ENCODE measurements around the gene CTPS1. TPM values are rescaled to one million over a fixed set of nuclear protein-coding genes. Genes with fewer than 3 reads are reported as not detected.

Gene CTPS1
- total RNA-seq, 4 donors from 2014 or later: 30.9 to 70.1 (median 51.3) TPM

- Histone ChIP-seq H3K27me3 (no peaks in the 10 kb centered on the region), H3K36me3 (no peaks in the 10 kb centered on the region), H3K4me1 (peaks cover 0 to 10% of the 10 kb centered on the region in 2 donors), H3K9me3 (no peaks in the 10 kb centered on the region), H3K27ac (peak overlapping the region; percentile 97 to 98), H3K4me3 (no peak overlapping the region)
- no peak for TF ChIP-seq CTCF (IDR thresholded peaks at IDR 0.05)
- TF ChIP-seq POLR2A (IDR thresholded peaks at IDR 0.05): no peak
- DNase-seq: no peak
- intact Hi-C loops (cut with DNase I; ENCODE audit: low total_unique reads): no loop called here
These were observed 8.2 kb downstream of the CTPS1 start for GRCh38 chr1:40987439-40988276.

- intact Hi-C loops (cut with DNase I; ENCODE audit: low total_unique reads): no loop called here
- DNase-seq: no peak
- Histone ChIP-seq H3K36me3 (no peaks in the 10 kb centered on the region), H3K27me3 (no peaks in the 10 kb centered on the region), H3K4me1 (peaks cover 0 to 8% of the 10 kb centered on the region in 2 donors), H3K27ac (peak overlapping the region; percentile 97 to 98), H3K4me3 (no peak overlapping the region), H3K9me3 (no peaks in the 10 kb centered on the region)
- TF ChIP-seq CTCF (IDR thresholded peaks at IDR 0.05): no peak
These were observed 8.8 kb downstream of the CTPS1 start for GRCh38 chr1:40988280-40988679.

GRCh38 chr1:40989066-40989465 lies 9.6 kb downstream of the CTPS1 start:
- intact Hi-C loops (cut with DNase I; ENCODE audit: low total_unique reads): no loop called here
- no peaks in the 10 kb centered on the region for H3K27me3 ChIP-seq
- H3K27ac ChIP-seq: peak overlapping the region in 1 of 2 donors; percentile 98
- H3K4me1 ChIP-seq: peaks cover 0 to 3% of the 10 kb centered on the region in 2 donors
- no peak for DNase-seq
- H3K9me3 ChIP-seq: no peaks in the 10 kb centered on the region
- no peak for TF ChIP-seq CTCF (IDR thresholded peaks at IDR 0.05)
- no peak for TF ChIP-seq POLR2A (IDR thresholded peaks at IDR 0.05)
- H3K36me3 ChIP-seq: no peaks in the 10 kb centered on the region
- H3K4me3 ChIP-seq: no peak overlapping the region

- TF ChIP-seq POLR2A (IDR thresholded peaks at IDR 0.05) (no peak), CTCF (IDR thresholded peaks at IDR 0.05) (no peak)
- Histone ChIP-seq H3K9me3 (no peaks in the 10 kb centered on the region), H3K27ac (no peak overlapping the region), H3K27me3 (no peaks in the 10 kb centered on the region), H3K36me3 (no peaks in the 10 kb centered on the region), H3K4me1 (no peaks in the 10 kb centered on the region), H3K4me3 (no peak overlapping the region)
- intact Hi-C loops (cut with DNase I; ENCODE audit: low total_unique reads): no loop called here
- DNase-seq: no peak
These were observed 17.6 kb downstream of the CTPS1 start for GRCh38 chr1:40997096-40997495.

GRCh38 chr1:40998668-40999067 lies 19.2 kb downstream of the CTPS1 start:
- no peaks in the 10 kb centered on the region for H3K4me1 ChIP-seq
- DNase-seq: no peak
- H3K36me3 ChIP-seq: no peaks in the 10 kb centered on the region
- H3K4me3 ChIP-seq: no peak overlapping the region
- no peak overlapping the region for H3K27ac ChIP-seq
- TF ChIP-seq POLR2A (IDR thresholded peaks at IDR 0.05) (no peak), CTCF (IDR thresholded peaks at IDR 0.05) (no peak)
- no peaks in the 10 kb centered on the region for H3K27me3 ChIP-seq
- intact Hi-C loops (cut with DNase I; ENCODE audit: low total_unique reads): no loop called here
- no peaks in the 10 kb centered on the region for H3K9me3 ChIP-seq

Measured in uterus (tissue), 4 donors.